Bronchial epithelial cell (primary cell): ENCODE measurements around the gene C2orf68. TPM values are rescaled to one million over a fixed set of nuclear protein-coding genes. Genes with fewer than 3 reads are reported as not detected.
A peak's percentile ranks its signal among the peaks of the same experiment; 100 is the strongest.
"Not testable (repeated sequence)": the region's sequence is repeated elsewhere in the genome, so short reads cannot be mapped to it uniquely, and the experiment has no call there.

Experiments used
- DNase-seq: peaks from one replicate; pipeline ENCODE4 v3.0.0-alpha.2; 2010; ENCODE audit warnings: low read depth
- FAIRE-seq: peaks from 2 replicates; lab custom pipeline; 2011; peaks lifted over from hg19 to GRCh38; lab: Jason Lieb, UNC
- H3K27me3 ChIP-seq: 2 replicates; pipeline ENCODE4 v1.5.1; 2011; ENCODE audit warnings: low read length; ENCODE audit not compliant: control insufficient read depth, insufficient read depth
- H3K36me3 ChIP-seq: 2 replicates; pipeline ENCODE4 v1.5.1; 2011; ENCODE audit warnings: low read length; ENCODE audit not compliant: control insufficient read depth, insufficient read depth
- H3K4me3 ChIP-seq: 2 replicates; pipeline ENCODE4 v1.5.1; 2011; ENCODE audit warnings: mild to moderate bottlenecking, low read depth, low read length, control low read depth
- CTCF ChIP-seq: IDR thresholded peaks from 2 replicates; pipeline ENCODE4 v1.5.1; 2011; ENCODE audit warnings: mild to moderate bottlenecking, moderate library complexity, low read length, control low read depth, inconsistent platforms; ENCODE audit not compliant: insufficient read depth, severe bottlenecking
- total RNA-seq: library from RNA; depleted of rRNA; stranded (reverse); fragments of >200 nt; gene quantifications from 2 replicates; pipeline ENCODE4 v1.2.1, GENCODE V29; 2014

Gene C2orf68
- 9.5 and 18.8 TPM in 2 replicates for total RNA-seq

GRCh38 chr2:85611705-85612587 lies at the start of gene C2orf68:
TSS of gene C2orf68 (minus strand) at chr2:85612066. CDS start at chr2:85611984, 82 bp downstream.
- Histone ChIP-seq H3K36me3 (peaks cover 9% of the 10 kb centered on the region), H3K27me3 (no peaks in the 10 kb centered on the region), H3K4me3 (peak within 1 kb of the TSS; percentile 82)
- no peak for TF ChIP-seq CTCF
- FAIRE-seq (no peak), DNase-seq (peak; percentile 59)

GRCh38 chr2:85661139-85661858 lies 49.4 kb upstream of the C2orf68 start:
- no peak for FAIRE-seq
- no peak for TF ChIP-seq CTCF
- DNase-seq: no peak
- H3K4me3 ChIP-seq: no peak overlapping the region
- no peaks in the 10 kb centered on the region for H3K27me3 ChIP-seq
- no peaks in the 10 kb centered on the region for H3K36me3 ChIP-seq

GRCh38 chr2:85660725-85661124 lies 48.9 kb upstream of the C2orf68 start:
- TF ChIP-seq CTCF: no peak
- FAIRE-seq: no peak
- DNase-seq: no peak
- Histone ChIP-seq H3K4me3 (no peak overlapping the region), H3K36me3 (no peaks in the 10 kb centered on the region), H3K27me3 (no peaks in the 10 kb centered on the region)

- H3K36me3 ChIP-seq, DNase-seq, FAIRE-seq, H3K27me3 ChIP-seq, H3K4me3 ChIP-seq: not testable (repeated sequence)
These were observed 48.4 kb upstream of the C2orf68 start for GRCh38 chr2:85660301-85660700.

GRCh38 chr2:85659324-85659981 lies 47.6 kb upstream of the C2orf68 start:
- no peak for TF ChIP-seq CTCF
- DNase-seq (no peak), FAIRE-seq (no peak)
- Histone ChIP-seq H3K4me3 (no peak overlapping the region), H3K36me3 (no peaks in the 10 kb centered on the region), H3K27me3 (no peaks in the 10 kb centered on the region)

GRCh38 chr2:85657399-85657798 lies 45.5 kb upstream of the C2orf68 start:
- not testable (repeated sequence) for H3K4me3 ChIP-seq, H3K36me3 ChIP-seq, DNase-seq, H3K27me3 ChIP-seq, FAIRE-seq
